Thyroid gland (tissue), 4 donors: ENCODE measurements around the gene PNPLA1. TPM values are rescaled to one million over a fixed set of nuclear protein-coding genes. Genes with fewer than 3 reads are reported as not detected.
A peak's percentile ranks its signal among the peaks of the same experiment; 100 is the strongest.

Experiments used
- DNase-seq, 2 donors: peaks; one replicate each; pipeline ENCODE4 v3.0.0-alpha.2; 2019
- H3K27ac ChIP-seq, 3 donors: fragments of 200-600 bp; sonication (generic); 1 replicate in 2 of 3; 2 replicates in 1 of 3; pipeline ENCODE4 v1.5.1; 2016 to 2019; ENCODE audit warnings: mild to moderate bottlenecking in 1 of 3, moderate library complexity in 1 of 3
- H3K27me3 ChIP-seq: fragments of 200-600 bp; sonication (generic); one replicate; pipeline ENCODE4 v1.5.1; 2019
- H3K36me3 ChIP-seq, 2 donors: fragments of 200-600 bp; sonication (generic); one replicate each; pipeline ENCODE4 v1.5.1; 2016 to 2019
- H3K4me1 ChIP-seq, 2 donors: fragments of 200-600 bp; sonication (generic); one replicate each; pipeline ENCODE4 v1.5.1; 2017 to 2019
- H3K4me3 ChIP-seq, 3 donors: fragments of 200-600 bp; sonication (generic); replicated peaks in 1 of 3; 1 replicate in 2 of 3; 2 replicates in 1 of 3; pipeline ENCODE4 v1.5.1; 2016; ENCODE audit warnings: mild to moderate bottlenecking in 1 of 3
- H3K9me3 ChIP-seq: fragments of 200-600 bp; sonication (generic); one replicate; pipeline ENCODE4 v1.5.1; 2017
- POLR2A ChIP-seq, 2 donors: fragments of 450-650 bp; IDR thresholded peaks; one replicate each; pipeline ENCODE4 v1.6.1; 2017; ENCODE audit warnings: antibody characterized with exemption in 2 of 2, mild to moderate bottlenecking in 2 of 2, moderate library complexity in 1 of 2
- WGBS, 2 donors: methylation state at CpG; one replicate each; pipeline ENCODE4 v1.1.5; 2017; 5-methylcytosine and 5-hydroxymethylcytosine counted together
- intact Hi-C: fragments of 100-400 bp; cut with DNase I; formaldehyde crosslinking; loops from one replicate; pipeline ENCODE4 v1.15.1; 2023
- total RNA-seq, 4 donors: library from RNA; depleted of rRNA; stranded (reverse); fragments of >200 nt; gene quantifications; one replicate each; pipeline ENCODE4 v1.2.3, GENCODE V29; 2016
- TF ChIP-seq, protein P1 (sequence below), 6 experiments: fragments of 200-600 bp in 3 of 6; fragments of 450-650 bp in 3 of 6; sonication (generic) in 3 of 6; IDR thresholded peaks; one replicate each; pipeline ENCODE4 v1.5.1; 2016 to 2019; ENCODE audit warnings: antibody characterized with exemption in 6 of 6, mild to moderate bottlenecking in 2 of 6, inconsistent platforms in 1 of 6, moderate library complexity in 1 of 6

Gene PNPLA1
- total RNA-seq, 4 donors from 2014 or later: 0.11 TPM; not detected in 3

- TF ChIP-seq, protein P1, sequence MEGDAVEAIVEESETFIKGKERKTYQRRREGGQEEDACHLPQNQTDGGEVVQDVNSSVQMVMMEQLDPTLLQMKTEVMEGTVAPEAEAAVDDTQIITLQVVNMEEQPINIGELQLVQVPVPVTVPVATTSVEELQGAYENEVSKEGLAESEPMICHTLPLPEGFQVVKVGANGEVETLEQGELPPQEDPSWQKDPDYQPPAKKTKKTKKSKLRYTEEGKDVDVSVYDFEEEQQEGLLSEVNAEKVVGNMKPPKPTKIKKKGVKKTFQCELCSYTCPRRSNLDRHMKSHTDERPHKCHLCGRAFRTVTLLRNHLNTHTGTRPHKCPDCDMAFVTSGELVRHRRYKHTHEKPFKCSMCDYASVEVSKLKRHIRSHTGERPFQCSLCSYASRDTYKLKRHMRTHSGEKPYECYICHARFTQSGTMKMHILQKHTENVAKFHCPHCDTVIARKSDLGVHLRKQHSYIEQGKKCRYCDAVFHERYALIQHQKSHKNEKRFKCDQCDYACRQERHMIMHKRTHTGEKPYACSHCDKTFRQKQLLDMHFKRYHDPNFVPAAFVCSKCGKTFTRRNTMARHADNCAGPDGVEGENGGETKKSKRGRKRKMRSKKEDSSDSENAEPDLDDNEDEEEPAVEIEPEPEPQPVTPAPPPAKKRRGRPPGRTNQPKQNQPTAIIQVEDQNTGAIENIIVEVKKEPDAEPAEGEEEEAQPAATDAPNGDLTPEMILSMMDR (IDR thresholded peaks at IDR 0.05): no peak
- H3K27me3 ChIP-seq: no peaks in the 10 kb centered on the region
- WGBS, 2 donors: 67 to 70% methylated on average over 12 of the region's 12 CpGs
- H3K9me3 ChIP-seq: no peaks in the 10 kb centered on the region
- intact Hi-C loops: no loop called here
- DNase-seq: peak; percentile 8 to 23
- H3K4me1 ChIP-seq: peaks cover 0 to 3% of the 10 kb centered on the region in 2 donors
- H3K4me3 ChIP-seq: no peak overlapping the region
- no peak overlapping the region for H3K27ac ChIP-seq
- H3K36me3 ChIP-seq: no peaks in the 10 kb centered on the region
Observed at GRCh38 chr6:36268478-36269275, 1.2 kb upstream of the PNPLA1 start.

GRCh38 chr6:36272234-36272633 is 2.4 kb downstream of the PNPLA1 start:
- Histone ChIP-seq H3K9me3 (no peaks in the 10 kb centered on the region), H3K27me3 (no peaks in the 10 kb centered on the region), H3K27ac (no peak overlapping the region), H3K36me3 (no peaks in the 10 kb centered on the region), H3K4me3 (no peak overlapping the region), H3K4me1 (no peaks in the 10 kb centered on the region)
- no peak for TF ChIP-seq POLR2A (IDR thresholded peaks at IDR 0.05)
- TF ChIP-seq, protein P1 (IDR thresholded peaks at IDR 0.05): no peak
- DNase-seq: no peak
- intact Hi-C loops: no loop called here
- WGBS, 2 donors: 68 to 78% methylated on average over 8 of the region's 8 CpGs

- no peak for TF ChIP-seq POLR2A (IDR thresholded peaks at IDR 0.05)
- TF ChIP-seq, protein P1 (IDR thresholded peaks at IDR 0.05): no peak
- DNase-seq: no peak
- Histone ChIP-seq H3K27ac (no peak overlapping the region), H3K36me3 (no peaks in the 10 kb centered on the region), H3K9me3 (no peaks in the 10 kb centered on the region), H3K4me3 (no peak overlapping the region), H3K4me1 (no peaks in the 10 kb centered on the region), H3K27me3 (no peaks in the 10 kb centered on the region)
- intact Hi-C loops: no loop called here
- 92 to 93% methylated on average over 5 of the region's 5 CpGs for WGBS, 2 donors
Observed at GRCh38 chr6:36273067-36273466, 3.2 kb downstream of the PNPLA1 start.

GRCh38 chr6:36273802-36274514 is 4.1 kb downstream of the PNPLA1 start:
- Histone ChIP-seq H3K36me3 (no peaks in the 10 kb centered on the region), H3K4me1 (no peaks in the 10 kb centered on the region), H3K27me3 (no peaks in the 10 kb centered on the region), H3K27ac (no peak overlapping the region), H3K4me3 (no peak overlapping the region), H3K9me3 (no peaks in the 10 kb centered on the region)
- intact Hi-C loops: no loop called here
- no peak for DNase-seq
- 82 to 85% methylated on average over 15 of the region's 15 CpGs for WGBS, 2 donors
- no peak for TF ChIP-seq POLR2A (IDR thresholded peaks at IDR 0.05)
- TF ChIP-seq, protein P1 (IDR thresholded peaks at IDR 0.05): no peak
